Aorta (tissue), 5 donors: ENCODE measurements around the gene HSF2BP. TPM values are rescaled to one million over a fixed set of nuclear protein-coding genes. Genes with fewer than 3 reads are reported as not detected.
"Not testable (repeated sequence)": the region's sequence is repeated elsewhere in the genome, so short reads cannot be mapped to it uniquely, and the experiment has no call there.

ENCODE experiments used
- ATAC-seq: fragments of 200-7000 bp; cut with Tn5 transposase; one replicate; pipeline ENCODE4 v1.9.1; 2022; ENCODE audit warnings: moderate library complexity; ENCODE audit not compliant: low FRiP score
- DNase-seq, 2 donors: peaks; one replicate each; pipeline ENCODE4 v3.0.0-alpha.2; 2020
- H3K27ac ChIP-seq, 2 donors: one replicate each; pipeline ENCODE4 v1.5.1; 2013; ENCODE audit warnings: low read length in 2 of 2, mild to moderate bottlenecking in 2 of 2, moderate library complexity in 2 of 2, control low read depth in 1 of 2, inconsistent platforms in 1 of 2, low read depth in 1 of 2
- H3K27me3 ChIP-seq, 2 donors: one replicate each; pipeline ENCODE4 v1.6.1; 2013; ENCODE audit warnings: control low read depth in 1 of 2, low read length in 1 of 2, mild to moderate bottlenecking in 1 of 2, moderate library complexity in 1 of 2; ENCODE audit not compliant: insufficient read depth in 2 of 2, control insufficient read depth in 1 of 2
- H3K36me3 ChIP-seq, 2 donors: one replicate each; pipeline ENCODE4 v1.6.1; 2013; ENCODE audit warnings: control low read depth in 1 of 2, low read length in 1 of 2, mild to moderate bottlenecking in 1 of 2; ENCODE audit not compliant: insufficient read depth in 2 of 2, control insufficient read depth in 1 of 2
- H3K4me1 ChIP-seq, 2 donors: one replicate each; pipeline ENCODE4 v1.6.1; 2013; ENCODE audit warnings: low read length in 2 of 2, control low read depth in 1 of 2, mild to moderate bottlenecking in 1 of 2, moderate library complexity in 1 of 2; ENCODE audit not compliant: insufficient read depth in 2 of 2, control insufficient read depth in 1 of 2
- H3K4me3 ChIP-seq, 2 donors: one replicate each; pipeline ENCODE4 v1.5.1; 2013; ENCODE audit warnings: low read length in 2 of 2, control low read depth in 1 of 2, mild to moderate bottlenecking in 1 of 2
- H3K9me3 ChIP-seq: one replicate; pipeline ENCODE4 v1.6.1; 2013; ENCODE audit warnings: mild to moderate bottlenecking, low read length; ENCODE audit not compliant: control insufficient read depth
- WGBS, 2 donors: extraction: QIAGEN DNeasy Blood & Tissue Kit; methylation state at CpG; one replicate each; pipeline ENCODE4 v1.1.7; 2013; 5-methylcytosine and 5-hydroxymethylcytosine counted together
- intact Hi-C, 2 donors: fragments of 100-400 bp; cut with DNase I; formaldehyde crosslinking; loops; one replicate each; pipeline versions ENCODE4 v1.14.2 to v1.15.0; 2022
- polyA plus RNA-seq, 2 donors: library from polyadenylated mRNA; stranded (reverse); fragments of 200-250 nt; gene quantifications; one replicate each; pipeline ENCODE4 v1.2.3, GENCODE V29; 2013
- total RNA-seq, 2 donors: library from RNA; stranded (reverse); fragmentation: NEBNext Ultra II Directional; extraction: Animal tissue kit (Norgen Biotek cat#: 25700); gene quantifications; one replicate each; pipeline ENCODE4 v1.2.1, GENCODE V29; 2021
- donor health status: healthy with polysubstance abuse.
- donor health status: Bipolar disorder and iron deficiency.
- donor health status: DM: no; HTN: no; CAD: no.
- donor health status: DM: no; HTN: no; CAD: no.
- donor health status: DM: yes; HTN: yes; CAD: no.

HSF2BP gene
- total and polyA plus RNA-seq, 4 donors, result 0.51 TPM; not detected in 3

GRCh38 chr21:43658769-43659135 lies 536 bp downstream of the HSF2BP start:
- Histone ChIP-seq H3K4me3 (peak overlapping the region in 1 of 2 donors; percentile 88), H3K9me3 (no peaks in the 10 kb centered on the region), H3K4me1 (no peaks in the 10 kb centered on the region), H3K36me3 (no peaks in the 10 kb centered on the region), H3K27ac (no peak overlapping the region), H3K27me3 (no peaks in the 10 kb centered on the region)
- intact Hi-C loops, result loop anchor here (2.0 to 10.0 kb wide), 2 partner anchors 60 to 744 kb away; partner anchors contain the start of gene PDXK (in 1 of the 2)
- 85 to 88% methylated on average over 23 of the region's 23 CpGs for WGBS, 2 donors
- no peak for ATAC-seq
- no peak for DNase-seq

DNA sequence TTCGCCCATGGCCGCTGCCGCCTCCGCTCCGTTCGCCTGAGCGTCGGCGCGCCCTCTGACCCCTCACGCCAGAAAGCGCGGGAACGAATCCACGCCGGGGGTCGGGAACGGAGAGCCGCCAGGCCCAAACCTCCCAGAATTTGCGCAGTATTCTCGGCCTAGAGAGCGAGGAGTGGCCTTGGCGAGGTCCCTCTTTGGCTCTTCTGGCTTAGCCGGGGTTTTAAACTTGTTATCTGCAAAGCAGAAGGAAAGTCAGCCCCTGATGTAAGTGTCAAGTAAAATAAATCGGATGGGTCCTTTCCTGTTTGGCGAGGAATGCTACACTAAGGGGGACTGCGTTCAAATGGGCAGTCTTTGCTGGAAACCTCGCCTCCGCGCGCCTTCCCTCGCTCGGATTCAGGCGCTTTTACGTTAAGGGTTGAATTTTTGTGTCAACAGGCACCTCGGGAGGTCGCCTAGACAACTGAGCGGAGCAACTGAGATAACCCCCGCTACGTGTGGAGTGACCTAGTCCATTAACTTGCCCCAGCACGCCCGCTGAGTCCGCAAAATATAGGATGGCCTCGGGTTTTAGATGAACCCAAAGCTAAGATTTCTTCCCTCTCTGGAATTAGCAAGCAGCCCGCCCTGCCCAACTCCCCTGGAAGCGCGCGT lies 1.1 kb downstream of the HSF2BP start:
- no peaks in the 10 kb centered on the region for H3K27me3 ChIP-seq
- DNase-seq (no peak), ATAC-seq (no peak)
- no peaks in the 10 kb centered on the region for H3K9me3 ChIP-seq
- H3K4me1 ChIP-seq, result no peaks in the 10 kb centered on the region
- no peaks in the 10 kb centered on the region for H3K36me3 ChIP-seq
- WGBS, 2 donors, result 92 to 94% methylated on average over 48 of the region's 48 CpGs
- intact Hi-C loops, result loop anchor here (2.0 to 10.0 kb wide), 2 partner anchors 61 to 743 kb away; partner anchors contain the start of gene PDXK (in 1 of the 2)
- H3K4me3 ChIP-seq, result no peak overlapping the region
- no peak overlapping the region for H3K27ac ChIP-seq

GRCh38 chr21:43657355-43658087 lies 1.8 kb downstream of the HSF2BP start:
- ATAC-seq (no peak), DNase-seq (no peak)
- Histone ChIP-seq H3K27me3 (no peaks in the 10 kb centered on the region), H3K4me3 (no peak overlapping the region), H3K4me1 (no peaks in the 10 kb centered on the region), H3K27ac (no peak overlapping the region), H3K36me3 (no peaks in the 10 kb centered on the region), H3K9me3 (no peaks in the 10 kb centered on the region)
- WGBS, 2 donors, result 87% methylated on average over 46 of the region's 46 CpGs
- intact Hi-C loops, result loop anchor here (2.0 to 10.0 kb wide), 2 partner anchors 61 to 743 kb away; partner anchors contain the start of gene PDXK (in 1 of the 2)

- no peak overlapping the region for H3K27ac ChIP-seq
- no peak for ATAC-seq
- no peaks in the 10 kb centered on the region for H3K36me3 ChIP-seq
- intact Hi-C loops, result loop anchor here in 1 of 2 donors (10.0 kb wide), 1 partner anchor 740 kb away; no protein-coding TSS in a partner anchor
- DNase-seq, result no peak
- no peaks in the 10 kb centered on the region for H3K4me1 ChIP-seq
- H3K27me3 ChIP-seq, result no peaks in the 10 kb centered on the region
- H3K4me3 ChIP-seq, result no peak overlapping the region
- no peaks in the 10 kb centered on the region for H3K9me3 ChIP-seq
- 89 to 96% methylated on average over 7 of the region's 7 CpGs for WGBS, 2 donors
Measured at GRCh38 chr21:43654806-43655489, 4.3 kb downstream of the HSF2BP start.

DNA sequence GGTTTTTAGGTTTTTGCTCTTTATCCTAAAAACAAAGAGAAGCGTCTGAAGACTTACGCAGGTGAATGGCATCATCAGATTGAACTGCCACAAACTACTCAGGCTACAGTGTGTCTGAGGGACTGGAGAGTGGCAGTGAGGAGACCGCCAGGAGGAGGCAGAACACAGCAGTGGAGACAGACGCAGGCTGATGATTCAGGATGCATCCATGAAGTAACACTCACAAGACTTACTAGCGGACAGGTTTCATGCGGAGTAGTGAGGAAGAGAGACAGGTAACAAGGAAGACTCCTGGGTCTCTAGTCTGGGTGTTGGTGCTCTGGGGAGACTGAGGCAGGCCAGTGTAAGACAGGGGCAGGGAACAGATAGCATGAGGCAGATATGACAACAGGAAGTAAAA lies 5.7 kb downstream of the HSF2BP start:
- no peaks in the 10 kb centered on the region for H3K36me3 ChIP-seq
- no peak for DNase-seq
- no peaks in the 10 kb centered on the region for H3K9me3 ChIP-seq
- H3K27me3 ChIP-seq, result no peaks in the 10 kb centered on the region
- intact Hi-C loops, result loop anchor here in 1 of 2 donors (10.0 kb wide), 1 partner anchor 739 kb away; no protein-coding TSS in a partner anchor
- no peaks in the 10 kb centered on the region for H3K4me1 ChIP-seq
- no peak for ATAC-seq
- 93 to 95% methylated on average over 6 of the region's 6 CpGs for WGBS, 2 donors
- H3K4me3 ChIP-seq, result no peak overlapping the region
- H3K27ac ChIP-seq, result no peak overlapping the region

GRCh38 chr21:43652616-43653015 lies 6.7 kb downstream of the HSF2BP start:
- intact Hi-C loops, result loop anchor here in 1 of 2 donors (10.0 kb wide), 1 partner anchor 738 kb away; no protein-coding TSS in a partner anchor
- 84 to 88% methylated on average over 6 of the region's 6 CpGs for WGBS, 2 donors
- Histone ChIP-seq H3K4me3 (no peak overlapping the region), H3K36me3 (no peaks in the 10 kb centered on the region), H3K27me3 (no peaks in the 10 kb centered on the region), H3K9me3 (no peaks in the 10 kb centered on the region), H3K4me1 (no peaks in the 10 kb centered on the region), H3K27ac (no peak overlapping the region)
- DNase-seq (no peak), ATAC-seq (no peak)

GRCh38 chr21:43651926-43652325 lies 7.4 kb downstream of the HSF2BP start:
- not testable (repeated sequence) for H3K27ac ChIP-seq, H3K4me3 ChIP-seq, H3K9me3 ChIP-seq, H3K4me1 ChIP-seq, H3K36me3 ChIP-seq, H3K27me3 ChIP-seq, DNase-seq, ATAC-seq
- WGBS, 2 donors, result 95 to 99% methylated on average over 6 of the region's 6 CpGs
- intact Hi-C loops, result loop anchor here in 1 of 2 donors (10.0 kb wide), 1 partner anchor 737 kb away; no protein-coding TSS in a partner anchor

DNA sequence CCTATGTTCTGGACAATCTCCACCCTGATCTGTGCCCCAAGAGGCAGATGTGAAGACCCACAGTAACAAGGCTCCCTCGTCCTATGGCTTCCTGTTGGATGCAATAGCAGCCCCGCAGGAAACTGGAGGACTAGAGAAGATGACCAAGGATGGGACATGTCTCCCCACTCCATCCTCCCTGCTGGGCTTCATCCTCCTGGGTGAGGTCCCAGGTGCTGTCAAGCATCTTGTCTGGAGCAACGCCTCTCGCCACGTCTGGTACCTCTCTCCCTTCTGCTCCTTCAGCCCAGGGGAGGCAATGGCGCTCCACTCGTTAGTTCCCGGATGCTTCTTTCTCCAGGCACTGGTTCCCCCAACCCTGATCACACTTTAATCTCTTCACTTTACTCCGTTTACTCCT lies 11.1 kb downstream of the HSF2BP start:
- Histone ChIP-seq H3K36me3 (no peaks in the 10 kb centered on the region), H3K27me3 (no peaks in the 10 kb centered on the region), H3K4me3 (no peak overlapping the region), H3K4me1 (no peaks in the 10 kb centered on the region), H3K9me3 (no peaks in the 10 kb centered on the region), H3K27ac (no peak overlapping the region)
- DNase-seq (no peak), ATAC-seq (no peak)
- intact Hi-C loops, result no loop called here
- 68 to 72% methylated on average over 9 of the region's 9 CpGs for WGBS, 2 donors
